ENCODE results near the gene MDP1. TPM values are rescaled to one million over a fixed set of nuclear protein-coding genes. Genes with fewer than 3 reads are reported as not detected.

MDP1 gene
- total and polyA plus RNA-seq, 10 of the 15 experiments (the other 5 are each of a cell fraction or from before 2014, with no cell fraction given), result 10.4 to 45.8 (median 23.5) TPM

- TF ChIP-seq HSF1 (IDR thresholded peaks at IDR 0.05; ENCODE audit: low read depth, low read length), result no peak
Observed at GRCh38 chr14:24260780-24261157, 44.9 kb upstream of the MDP1 start (continued).

- no peaks in the 10 kb centered on the region for H3K79me2 ChIP-seq (ENCODE audit: control insufficient read depth, insufficient read depth, low read length)
- TF ChIP-seq GATAD2B (conservative IDR thresholded peaks at IDR 0.05; ENCODE audit: low read depth) (no peak), EZH2 (IDR thresholded peaks at IDR 0.05; ENCODE audit: borderline replicate concordance, control insufficient read depth, low read depth, low read length) (no peak), HDAC2 (IDR thresholded peaks at IDR 0.05) (no peak), FOXM1 (IDR thresholded peaks at IDR 0.05; ENCODE audit: low read depth, low read length) (no peak), TCF12 (IDR thresholded peaks at IDR 0.05; ENCODE audit: low read depth, low read length) (no peak), NFYB (IDR thresholded peaks at IDR 0.05; ENCODE audit: insufficient read depth, low read depth, low read length) (no peak), PAX5 (IDR thresholded peaks at IDR 0.05; ENCODE audit: borderline replicate concordance, low read depth, low read length) (no peak), ZNF274 (IDR thresholded peaks at IDR 0.05; ENCODE audit: insufficient read depth, insufficient read length) (no peak)
- no peaks in the 10 kb centered on the region for H3K9me3 ChIP-seq (replicated peaks; ENCODE audit: control insufficient read depth, insufficient read depth, low read length)
- no peak overlapping the region for H3K27ac ChIP-seq (ENCODE audit: control insufficient read depth, insufficient read depth)
- FAIRE-seq, result no peak
- H3K4me3 ChIP-seq, result no peak overlapping the region
- no TSS peak for BruUV-seq (replicated peaks)
- RAD21 ChIA-PET (ENCODE audit: unreplicated experiment), result no interaction called here
- WGBS (ENCODE audit: insufficient coverage, insufficient replicate concordance, low lambda C conversion rate, missing lambda C conversion rate), result 81% methylated on average over 15 of the region's 16 CpGs
- no peaks in the 10 kb centered on the region for H3K4me1 ChIP-seq (ENCODE audit: control insufficient read depth, insufficient read depth, low read length)
- no peak overlapping the region for H3K4me2 ChIP-seq (ENCODE audit: control insufficient read depth, insufficient read depth)
- H3K27me3 ChIP-seq (replicated peaks in 1 of 2; ENCODE audit: control insufficient read depth in 2 of 2, insufficient read depth in 2 of 2, low read length in 1 of 2), result no peaks in the 10 kb centered on the region
- in situ Hi-C loops (cut with MboI) (no loop called here), intact Hi-C loops (cut with micrococcal nuclease; ENCODE audit: unreplicated experiment) (no loop called here)
- POLR2A ChIA-PET, result no interaction called here
- no peaks in the 10 kb centered on the region; a peak in 2 of 4 replicates for H3K36me3 ChIP-seq (ENCODE audit: control insufficient read depth in 2 of 2, insufficient read depth in 2 of 2, low read length in 1 of 2)
- no peak; the same call in 2 of the 3 replicates for ATAC-seq
- no peak for DNase-seq (ENCODE audit: low read depth, low spot score)
- no peaks in the 10 kb centered on the region for H4K20me1 ChIP-seq (ENCODE audit: control insufficient read depth, insufficient read depth)
- CTCF ChIA-PET, result interaction anchor here (0.9 to 1.3 kb wide), 2 partner anchors 17 to 48 kb away, joined by 3 to 4 read pairs; partner anchors contain the start of gene CIDEB
- no peak overlapping the region for H3K9ac ChIP-seq (ENCODE audit: control insufficient read depth, insufficient read depth, low read length)
- SMC1A ChIA-PET (ENCODE audit: uncharacterized antibody, unreplicated experiment), result interaction anchor here (0.9 kb wide), 1 partner anchor 14 kb away, joined by 3 read pairs; no protein-coding TSS in a partner anchor
- H2AFZ ChIP-seq (ENCODE audit: control insufficient read depth, low read depth, low read length), result no peak overlapping the region
Observed at GRCh38 chr14:24260026-24260779, 44.3 kb upstream of the MDP1 start.

Measured in GM12878 (cell line).